Cerebellar nuclear complex (tissue), 1 donor: ENCODE results near the gene PCDHGB5.
"Not testable (repeated sequence)": the region's sequence is repeated elsewhere in the genome, so short reads cannot be mapped to it uniquely, and the experiment has no call there.

Experiments
- DNase-seq, 2 experiments: peaks; one replicate each; lab custom pipeline; 2025; lab: John Stamatoyannopoulos, UW

The PCDHGB5 gene

DNA sequence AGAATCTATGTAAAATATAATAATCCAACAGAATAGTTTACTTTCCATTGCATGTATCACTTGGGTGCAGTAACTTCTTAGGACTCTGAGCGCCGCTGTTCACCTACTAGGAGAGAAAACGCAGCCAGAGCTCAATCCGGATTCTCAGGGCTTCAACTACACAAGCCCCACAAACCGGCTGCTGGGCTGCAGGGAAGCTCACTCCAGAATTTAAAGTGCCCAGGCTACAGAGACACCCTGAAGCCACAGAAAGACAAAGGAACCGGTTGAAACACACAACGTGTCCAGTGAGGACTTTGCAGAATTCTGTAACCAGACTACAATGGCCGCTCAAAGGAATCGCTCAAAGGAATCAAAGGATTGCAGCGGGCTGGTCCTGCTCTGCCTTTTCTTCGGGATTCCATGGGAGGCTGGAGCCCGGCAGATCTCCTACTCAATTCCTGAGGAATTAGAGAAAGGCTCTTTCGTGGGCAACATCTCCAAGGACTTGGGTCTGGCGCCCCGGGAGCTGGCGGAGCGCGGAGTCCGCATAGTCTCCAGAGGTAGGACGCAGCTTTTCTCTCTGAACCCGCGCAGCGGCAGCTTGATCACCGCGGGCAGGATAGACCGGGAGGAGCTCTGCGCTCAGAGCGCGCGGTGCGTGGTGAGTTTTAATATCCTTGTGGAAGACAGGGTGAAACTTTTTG lies 15.2 kb downstream of the PCDHGB5 start, which contains the start of gene PCDHGA10:
PCDHGA10 (plus strand) TSS at position 134 of the 686 bp plus-strand sequence; CDS start at position 323, 189 bp downstream.
- DNase-seq: no peak

DNA sequence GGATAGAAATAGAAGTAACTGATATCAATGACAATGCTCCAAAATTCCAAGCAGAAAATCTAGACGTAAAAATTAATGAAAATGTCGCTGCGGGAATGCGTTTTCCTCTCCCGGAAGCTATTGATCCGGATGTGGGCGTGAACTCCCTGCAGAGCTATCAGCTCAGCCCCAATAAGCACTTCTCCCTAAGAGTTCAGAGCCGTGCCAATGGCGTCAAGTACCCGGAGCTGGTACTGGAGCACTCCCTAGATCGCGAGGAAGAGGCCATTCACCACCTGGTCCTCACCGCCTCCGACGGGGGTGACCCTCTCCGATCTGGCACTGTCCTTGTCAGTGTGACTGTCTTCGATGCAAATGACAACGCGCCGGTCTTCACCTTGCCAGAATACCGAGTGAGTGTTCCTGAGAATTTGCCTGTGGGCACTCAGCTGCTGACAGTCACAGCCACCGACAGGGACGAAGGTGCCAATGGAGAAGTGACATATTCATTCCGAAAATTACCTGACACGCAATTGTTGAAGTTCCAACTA lies 15.9 kb downstream of the PCDHGB5 start:
- DNase-seq: no peak

DNA sequence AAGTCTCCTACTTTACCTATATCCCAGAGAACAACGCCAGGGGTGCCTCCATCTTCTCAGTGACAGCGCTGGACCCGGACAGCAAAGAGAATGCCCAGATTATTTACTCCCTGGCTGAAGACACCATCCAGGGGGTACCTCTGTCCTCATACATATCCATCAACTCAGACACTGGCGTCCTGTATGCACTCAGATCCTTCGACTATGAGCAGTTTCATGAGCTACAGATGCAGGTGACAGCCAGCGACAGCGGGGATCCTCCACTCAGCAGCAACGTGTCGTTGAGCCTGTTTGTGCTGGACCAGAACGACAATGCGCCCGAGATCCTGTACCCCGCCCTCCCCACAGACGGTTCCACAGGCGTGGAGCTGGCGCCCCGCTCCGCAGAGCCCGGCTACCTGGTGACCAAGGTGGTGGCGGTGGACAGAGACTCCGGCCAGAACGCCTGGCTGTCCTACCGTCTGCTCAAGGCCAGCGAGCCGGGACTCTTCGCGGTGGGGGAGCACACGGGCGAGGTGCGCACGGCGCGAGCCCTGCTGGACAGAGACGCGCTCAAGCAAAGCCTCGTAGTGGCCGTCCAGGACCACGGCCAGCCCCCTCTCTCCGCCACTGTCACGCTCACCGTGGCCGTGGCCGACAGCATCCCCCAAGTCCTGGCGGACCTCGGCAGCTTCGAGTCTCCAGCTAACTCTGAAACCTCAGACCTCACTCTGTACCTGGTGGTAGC lies 17.0 kb downstream of the PCDHGB5 start:
- DNase-seq: not testable (repeated sequence)

DNA sequence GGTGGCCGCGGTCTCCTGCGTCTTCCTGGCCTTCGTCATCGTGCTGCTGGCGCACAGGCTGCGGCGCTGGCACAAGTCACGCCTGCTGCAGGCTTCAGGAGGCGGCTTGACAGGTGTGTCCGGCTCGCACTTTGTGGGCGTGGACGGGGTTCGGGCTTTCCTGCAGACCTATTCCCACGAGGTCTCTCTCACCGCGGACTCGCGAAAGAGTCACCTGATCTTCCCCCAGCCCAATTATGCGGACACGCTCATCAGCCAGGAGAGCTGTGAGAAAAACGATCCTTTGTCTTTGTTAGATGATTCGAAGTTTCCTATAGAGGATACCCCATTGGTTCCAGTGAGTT lies 17.5 kb downstream of the PCDHGB5 start:
- not testable (repeated sequence) for DNase-seq

DNA sequence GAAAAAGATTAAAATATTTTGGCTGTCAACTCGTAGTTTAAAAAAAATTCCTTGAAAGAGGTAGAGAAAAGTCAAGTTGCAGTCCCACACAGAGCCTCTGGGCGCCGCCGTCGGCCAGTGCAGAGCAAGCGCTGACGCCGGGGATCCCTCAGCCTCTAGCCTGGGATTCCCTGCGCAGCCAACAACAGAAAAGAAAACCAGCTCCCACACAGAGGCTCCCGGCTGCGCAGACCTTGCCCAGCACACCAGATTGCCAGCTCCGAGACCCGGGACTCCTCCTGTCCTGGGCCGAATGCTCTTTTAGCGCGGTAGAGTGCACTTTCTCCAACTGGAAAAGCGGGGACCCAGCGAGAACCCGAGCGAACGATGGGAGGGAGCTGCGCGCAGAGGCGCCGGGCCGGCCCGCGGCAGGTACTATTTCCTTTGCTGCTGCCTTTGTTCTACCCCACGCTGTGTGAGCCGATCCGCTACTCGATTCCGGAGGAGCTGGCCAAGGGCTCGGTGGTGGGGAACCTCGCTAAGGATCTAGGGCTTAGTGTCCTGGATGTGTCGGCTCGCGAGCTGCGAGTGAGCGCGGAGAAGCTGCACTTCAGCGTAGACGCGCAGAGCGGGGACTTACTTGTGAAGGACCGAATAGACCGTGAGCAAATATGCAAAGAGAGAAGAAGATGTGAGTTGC lies 19.9 kb downstream of the PCDHGB5 start, which contains the start of gene PCDHGB7:
PCDHGB7 (plus strand) TSS at position 184 of the 679 bp plus-strand sequence; CDS start at position 367, 183 bp downstream.
- DNase-seq: not testable (repeated sequence)

DNA sequence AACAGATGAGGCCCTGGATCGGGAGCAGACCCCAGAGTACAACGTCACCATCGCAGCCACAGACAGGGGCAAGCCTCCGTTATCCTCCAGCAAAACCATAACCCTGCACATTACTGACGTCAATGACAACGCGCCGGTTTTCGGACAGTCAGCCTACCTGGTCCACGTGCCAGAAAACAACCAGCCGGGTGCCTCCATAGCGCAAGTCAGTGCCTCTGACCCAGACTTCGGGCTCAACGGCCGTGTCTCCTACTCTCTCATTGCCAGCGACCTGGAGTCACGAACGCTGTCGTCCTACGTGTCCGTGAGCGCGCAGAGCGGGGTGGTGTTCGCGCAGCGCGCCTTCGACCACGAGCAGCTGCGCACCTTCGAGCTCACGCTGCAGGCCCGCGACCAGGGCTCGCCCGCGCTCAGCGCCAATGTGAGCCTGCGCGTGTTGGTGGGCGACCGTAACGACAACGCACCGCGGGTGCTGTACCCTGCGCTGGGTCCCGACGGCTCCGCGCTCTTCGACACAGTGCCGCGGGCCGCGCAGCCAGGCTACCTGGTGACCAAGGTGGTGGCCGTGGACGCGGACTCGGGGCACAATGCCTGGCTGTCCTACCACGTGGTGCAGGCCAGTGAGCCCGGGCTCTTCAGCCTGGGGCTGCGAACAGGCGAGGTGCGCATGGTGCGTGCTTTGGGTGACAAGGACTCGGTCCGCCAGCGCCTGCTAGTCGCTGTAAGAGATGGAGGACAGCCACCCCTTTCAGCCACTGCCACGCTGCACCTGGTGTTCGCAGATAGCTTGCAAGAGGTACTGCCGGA lies 21.5 kb downstream of the PCDHGB5 start:
- no peak for DNase-seq

DNA sequence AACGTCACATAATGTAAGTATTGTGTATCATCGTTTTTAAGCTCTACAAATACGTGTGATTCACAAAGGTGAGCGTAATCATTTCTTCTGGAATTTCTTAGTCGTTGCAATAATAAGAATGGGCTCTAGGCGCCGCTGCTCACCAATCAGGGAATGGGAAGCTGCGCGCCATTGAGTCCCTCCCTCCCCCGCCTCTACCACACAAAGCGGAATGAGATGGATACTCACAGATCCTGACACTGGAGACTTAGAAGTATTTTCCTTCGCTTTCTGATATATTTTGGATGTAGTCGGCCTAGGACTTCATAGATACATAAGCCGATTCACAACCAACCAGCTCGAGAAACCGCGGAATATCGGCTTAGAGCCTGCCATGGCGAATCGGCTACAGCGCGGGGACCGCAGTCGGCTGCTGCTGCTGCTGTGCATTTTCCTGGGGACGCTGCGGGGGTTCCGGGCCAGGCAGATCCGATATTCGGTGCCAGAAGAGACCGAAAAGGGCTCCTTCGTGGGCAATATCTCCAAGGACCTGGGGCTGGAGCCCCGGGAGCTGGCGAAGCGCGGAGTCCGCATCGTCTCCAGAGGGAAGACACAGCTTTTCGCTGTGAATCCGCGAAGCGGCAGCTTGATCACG lies 23.2 kb downstream of the PCDHGB5 start, which contains the start of gene PCDHGA11:
PCDHGA11 (plus strand) TSS at position 197 of the 634 bp plus-strand sequence; CDS start at position 374, 177 bp downstream.
- DNase-seq: no peak

DNA sequence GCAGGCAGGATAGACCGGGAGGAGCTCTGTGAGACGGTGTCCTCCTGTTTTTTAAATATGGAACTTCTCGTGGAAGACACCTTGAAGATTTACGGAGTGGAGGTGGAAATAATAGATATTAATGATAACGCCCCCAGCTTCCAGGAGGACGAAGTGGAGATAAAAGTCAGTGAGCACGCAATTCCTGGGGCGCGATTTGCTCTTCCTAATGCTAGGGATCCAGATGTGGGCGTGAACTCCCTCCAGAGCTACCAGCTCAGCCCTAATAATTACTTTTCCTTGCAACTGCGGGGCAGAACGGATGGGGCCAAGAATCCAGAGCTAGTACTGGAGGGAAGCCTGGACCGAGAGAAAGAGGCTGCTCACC lies 23.7 kb downstream of the PCDHGB5 start:
- DNase-seq: no peak

DNA sequence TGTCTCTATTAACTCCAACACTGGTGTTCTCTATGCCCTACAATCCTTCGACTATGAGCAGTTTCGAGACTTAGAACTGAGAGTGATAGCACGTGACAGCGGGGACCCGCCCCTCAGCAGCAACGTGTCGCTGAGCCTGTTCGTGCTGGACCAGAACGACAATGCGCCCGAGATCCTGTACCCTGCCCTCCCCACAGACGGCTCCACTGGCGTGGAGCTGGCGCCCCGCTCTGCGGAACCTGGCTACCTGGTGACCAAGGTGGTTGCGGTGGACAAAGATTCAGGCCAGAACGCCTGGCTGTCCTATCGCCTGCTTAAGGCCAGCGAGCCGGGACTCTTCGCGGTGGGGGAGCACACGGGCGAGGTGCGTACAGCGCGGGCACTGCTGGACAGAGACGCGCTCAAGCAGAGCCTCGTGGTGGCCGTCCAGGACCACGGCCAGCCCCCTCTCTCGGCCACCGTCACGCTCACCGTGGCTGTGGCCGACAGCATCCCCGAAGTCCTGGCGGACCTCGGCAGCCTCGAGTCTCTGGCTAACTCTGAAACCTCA lies 25.1 kb downstream of the PCDHGB5 start:
- no peak for DNase-seq

DNA sequence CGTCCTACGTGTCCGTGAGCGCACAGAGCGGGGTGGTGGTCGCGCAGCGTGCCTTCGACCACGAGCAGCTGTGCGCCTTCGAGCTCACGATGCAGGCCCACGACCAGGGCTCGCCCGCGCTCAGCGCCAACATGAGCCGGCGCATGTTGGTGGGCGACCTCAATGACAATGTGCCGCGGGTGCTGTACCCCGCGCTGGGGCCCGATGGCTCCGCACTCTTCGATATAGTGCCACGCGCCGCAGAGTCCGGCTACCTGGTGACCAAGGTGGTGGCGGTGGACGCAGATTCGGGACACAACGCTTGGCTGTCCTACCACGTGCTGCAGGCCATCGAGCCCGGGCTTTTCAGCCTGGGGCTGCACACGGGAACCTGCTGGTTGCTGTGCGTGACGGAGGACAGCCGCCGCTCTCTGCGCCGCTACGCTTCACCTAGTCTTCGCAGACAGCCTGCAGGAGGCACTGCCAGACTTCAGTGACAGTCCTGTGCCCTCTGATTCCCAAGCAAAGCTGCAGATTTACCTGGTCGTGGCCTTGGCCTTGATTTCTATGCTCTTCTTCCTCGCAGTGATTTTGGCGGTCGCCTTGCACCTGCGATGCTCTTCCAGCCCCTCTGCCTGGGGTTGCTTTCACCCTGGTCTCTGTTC lies 30.2 kb downstream of the PCDHGB5 start:
- DNase-seq: no peak

DNA sequence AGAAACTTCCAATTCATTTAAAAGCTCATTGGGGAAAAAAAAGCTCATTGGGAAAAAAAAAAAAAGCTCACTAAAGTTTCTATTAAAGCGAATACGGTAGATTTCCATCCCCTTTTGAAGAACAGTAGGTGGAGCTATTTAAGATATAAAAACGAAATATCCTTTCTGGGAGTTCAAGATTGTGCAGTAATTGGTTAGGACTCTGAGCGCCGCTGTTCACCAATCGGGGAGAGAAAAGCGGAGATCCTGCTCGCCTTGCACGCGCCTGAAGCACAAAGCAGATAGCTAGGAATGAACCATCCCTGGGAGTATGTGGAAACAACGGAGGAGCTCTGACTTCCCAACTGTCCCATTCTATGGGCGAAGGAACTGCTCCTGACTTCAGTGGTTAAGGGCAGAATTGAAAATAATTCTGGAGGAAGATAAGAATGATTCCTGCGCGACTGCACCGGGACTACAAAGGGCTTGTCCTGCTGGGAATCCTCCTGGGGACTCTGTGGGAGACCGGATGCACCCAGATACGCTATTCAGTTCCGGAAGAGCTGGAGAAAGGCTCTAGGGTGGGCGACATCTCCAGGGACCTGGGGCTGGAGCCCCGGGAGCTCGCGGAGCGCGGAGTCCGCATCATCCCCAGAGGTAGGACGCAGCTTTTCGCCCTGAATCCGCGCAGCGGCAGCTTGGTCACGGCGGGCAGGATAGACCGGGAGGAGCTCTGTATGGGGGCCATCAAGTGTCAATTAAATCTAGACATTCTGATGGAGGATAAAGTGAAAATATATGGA lies 32.8 kb downstream of the PCDHGB5 start, which contains the start of gene PCDHGA12:
PCDHGA12 (plus strand) TSS at position 176 of the 782 bp plus-strand sequence; CDS start at position 429, 253 bp downstream.
- DNase-seq: no peak

DNA sequence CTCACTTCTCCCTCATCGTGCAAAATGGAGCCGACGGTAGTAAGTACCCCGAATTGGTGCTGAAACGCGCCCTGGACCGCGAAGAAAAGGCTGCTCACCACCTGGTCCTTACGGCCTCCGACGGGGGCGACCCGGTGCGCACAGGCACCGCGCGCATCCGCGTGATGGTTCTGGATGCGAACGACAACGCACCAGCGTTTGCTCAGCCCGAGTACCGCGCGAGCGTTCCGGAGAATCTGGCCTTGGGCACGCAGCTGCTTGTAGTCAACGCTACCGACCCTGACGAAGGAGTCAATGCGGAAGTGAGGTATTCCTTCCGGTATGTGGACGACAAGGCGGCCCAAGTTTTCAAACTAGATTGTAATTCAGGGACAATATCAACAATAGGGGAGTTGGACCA lies 33.5 kb downstream of the PCDHGB5 start:
- no peak for DNase-seq

DNA sequence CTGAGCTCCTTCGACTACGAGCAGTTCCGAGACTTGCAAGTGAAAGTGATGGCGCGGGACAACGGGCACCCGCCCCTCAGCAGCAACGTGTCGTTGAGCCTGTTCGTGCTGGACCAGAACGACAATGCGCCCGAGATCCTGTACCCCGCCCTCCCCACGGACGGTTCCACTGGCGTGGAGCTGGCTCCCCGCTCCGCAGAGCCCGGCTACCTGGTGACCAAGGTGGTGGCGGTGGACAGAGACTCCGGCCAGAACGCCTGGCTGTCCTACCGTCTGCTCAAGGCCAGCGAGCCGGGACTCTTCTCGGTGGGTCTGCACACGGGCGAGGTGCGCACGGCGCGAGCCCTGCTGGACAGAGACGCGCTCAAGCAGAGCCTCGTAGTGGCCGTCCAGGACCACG lies 34.6 kb downstream of the PCDHGB5 start:
- not testable (repeated sequence) for DNase-seq

DNA sequence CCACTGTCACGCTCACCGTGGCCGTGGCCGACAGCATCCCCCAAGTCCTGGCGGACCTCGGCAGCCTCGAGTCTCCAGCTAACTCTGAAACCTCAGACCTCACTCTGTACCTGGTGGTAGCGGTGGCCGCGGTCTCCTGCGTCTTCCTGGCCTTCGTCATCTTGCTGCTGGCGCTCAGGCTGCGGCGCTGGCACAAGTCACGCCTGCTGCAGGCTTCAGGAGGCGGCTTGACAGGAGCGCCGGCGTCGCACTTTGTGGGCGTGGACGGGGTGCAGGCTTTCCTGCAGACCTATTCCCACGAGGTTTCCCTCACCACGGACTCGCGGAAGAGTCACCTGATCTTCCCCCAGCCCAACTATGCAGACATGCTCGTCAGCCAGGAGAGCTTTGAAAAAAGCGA lies 35.0 kb downstream of the PCDHGB5 start:
- DNase-seq: not testable (repeated sequence)

DNA sequence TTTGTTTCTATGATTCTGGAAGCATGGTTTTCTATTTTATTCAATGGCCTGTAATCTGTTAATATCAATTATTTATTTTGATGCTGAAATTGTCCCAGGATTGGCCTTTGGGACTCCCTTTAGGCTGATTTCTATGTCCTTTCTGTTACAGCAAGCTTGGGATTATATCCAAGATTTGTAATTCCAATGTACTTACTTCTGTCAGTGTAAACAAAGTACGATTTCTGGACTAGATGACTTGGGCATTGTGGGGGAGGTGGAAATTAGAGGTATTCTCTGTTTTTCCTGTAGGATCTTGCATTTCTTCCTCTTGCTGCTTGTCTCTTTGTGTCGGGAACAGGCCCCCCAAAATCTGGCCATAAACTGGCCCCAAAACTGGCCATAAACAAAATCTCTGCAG lies 36.3 kb downstream of the PCDHGB5 start:
- no peak for DNase-seq

DNA sequence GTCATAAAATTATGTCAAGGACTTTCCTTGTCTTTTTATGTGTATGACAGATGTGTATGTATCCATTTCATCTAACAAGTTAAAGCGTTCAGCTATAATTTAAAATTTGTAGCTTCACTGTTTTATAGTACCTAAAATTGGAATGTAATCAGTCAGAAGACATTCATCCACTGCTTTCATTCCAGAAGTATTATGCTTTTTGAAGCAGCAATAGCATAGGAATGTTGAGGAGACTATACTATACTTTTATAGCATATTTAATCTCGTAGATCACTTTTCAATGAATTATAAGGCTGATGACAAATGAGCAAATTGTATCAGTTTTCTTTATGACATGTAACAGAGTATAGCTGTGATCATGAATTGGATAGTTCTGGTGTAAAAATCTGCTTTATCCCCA lies 39.5 kb downstream of the PCDHGB5 start:
- no peak for DNase-seq

DNA sequence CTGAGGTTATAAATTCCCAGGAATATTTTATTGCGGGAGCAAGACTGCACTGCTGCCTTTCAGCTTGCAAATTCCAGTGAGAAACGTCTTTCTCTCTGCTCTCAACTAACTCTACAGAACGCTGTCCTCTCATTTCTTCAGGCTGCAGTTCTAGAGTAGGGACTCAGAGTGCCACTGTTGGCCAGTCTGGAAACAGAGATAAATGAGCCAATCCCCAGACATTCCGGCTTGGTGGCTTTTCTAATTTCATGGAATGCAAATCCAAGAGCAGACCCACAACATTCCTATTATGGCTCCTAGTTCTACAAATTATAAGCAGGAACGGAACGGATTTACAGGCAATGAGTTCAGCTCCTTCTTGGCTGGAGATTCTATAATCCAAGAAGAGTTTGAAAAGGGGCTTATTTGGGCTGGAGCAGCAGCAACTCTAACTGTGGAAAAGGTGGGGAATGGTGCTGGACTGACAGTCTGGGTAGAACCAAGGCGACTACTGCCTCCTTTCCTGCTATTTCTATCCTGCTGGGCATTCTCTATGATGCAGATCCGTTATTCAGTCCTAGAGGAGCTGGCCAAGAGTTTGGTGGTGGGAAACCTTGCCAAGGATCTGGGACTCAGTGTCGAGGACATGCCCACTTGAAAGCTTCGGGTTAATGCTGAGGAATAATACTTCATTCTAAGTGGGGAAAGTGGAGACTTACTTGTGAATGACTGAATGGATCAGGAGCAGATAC lies 41.8 kb downstream of the PCDHGB5 start:
- no peak for DNase-seq

DNA sequence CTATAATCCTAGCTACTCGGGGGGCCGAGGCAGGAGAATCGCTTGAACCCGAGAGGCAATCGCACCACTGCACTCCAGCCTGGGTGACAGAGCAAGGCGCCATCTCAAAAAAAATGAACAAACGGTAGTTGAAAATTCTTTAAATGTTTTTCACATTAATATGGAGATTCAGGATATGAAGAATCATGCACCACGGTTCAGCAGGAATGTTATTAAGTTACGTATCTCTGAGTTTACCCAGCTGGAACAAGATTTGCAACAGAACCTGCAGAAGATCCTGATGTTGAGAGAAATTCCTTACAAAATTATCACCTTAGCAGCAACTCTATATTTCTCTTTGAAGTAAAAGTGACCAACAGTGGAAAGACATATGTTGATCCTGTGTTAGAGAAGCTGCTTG lies 42.6 kb downstream of the PCDHGB5 start:
- DNase-seq: no peak
